ENCODE measurements around the gene CLMN. TPM values are rescaled to one million over a fixed set of nuclear protein-coding genes. Genes with fewer than 3 reads are reported as not detected.
"Not testable (repeated sequence)": the region's sequence is repeated elsewhere in the genome, so short reads cannot be mapped to it uniquely, and the experiment has no call there.

CLMN gene
- total RNA-seq, 5 donors from 2014 or later (not counting 1 experiment from before 2014, with no cell fraction given), result 0.68 to 2.2 (median 0.99) TPM

DNA sequence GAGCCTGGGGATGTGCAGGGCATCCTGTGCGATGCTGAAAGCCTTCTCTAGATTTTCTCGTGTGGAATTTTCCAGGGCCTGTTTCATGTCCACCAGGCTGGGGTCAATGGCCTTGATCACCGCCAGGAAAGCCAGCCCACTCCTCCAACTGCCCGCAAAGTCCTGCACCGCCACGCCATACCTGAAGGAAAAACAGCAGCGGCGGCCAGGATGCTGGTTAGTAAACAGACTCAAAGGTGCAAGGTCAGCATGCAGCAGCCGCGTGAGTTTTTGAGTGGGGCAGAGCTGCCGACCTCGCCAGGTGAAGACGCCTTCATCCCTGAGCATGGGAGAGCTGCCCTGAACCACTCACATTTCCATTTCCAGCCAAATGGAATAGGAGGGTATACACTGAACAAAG lies 109.0 kb downstream of the CLMN start:
- H3K4me3 ChIP-seq (ENCODE audit: control insufficient read depth in 1 of 2, extremely low read depth in 1 of 2, low read length in 1 of 2), result no peak overlapping the region
- no peaks in the 10 kb centered on the region for H3K9me3 ChIP-seq
- no peak overlapping the region for H3K27ac Mint-ChIP-seq
- DNase-seq (no peak), ATAC-seq (replicated peaks in 1 of 4) (no peak)
- peaks cover 0 to 2% of the 10 kb centered on the region in 2 experiments for H3K27me3 ChIP-seq (replicated peaks in 1 of 2; ENCODE audit: control insufficient read depth in 2 of 2, extremely low read depth in 1 of 2, insufficient read depth in 2 of 2, low read length in 1 of 2)
- WGBS (ENCODE audit: insufficient coverage), result 94% methylated on average over 11 of the region's 13 CpGs
- H3K27me3 Mint-ChIP-seq, result no peaks in the 10 kb centered on the region
- no peak overlapping the region for H3K27ac ChIP-seq (ENCODE audit: low read length)
- H3K4me1 ChIP-seq (ENCODE audit: control insufficient read depth in 1 of 2, extremely low read depth in 1 of 2, insufficient read depth in 2 of 2, low read length in 2 of 2), result no peaks in the 10 kb centered on the region
- no peaks in the 10 kb centered on the region for H3K36me3 Mint-ChIP-seq
- ChIA-PET POLR2A (no interaction called here), CTCF (no interaction called here)
- no peak overlapping the region for H3K4me3 Mint-ChIP-seq
- peaks cover 0 to 3% (median 0%) of the 10 kb centered on the region in 3 donors for H3K9me3 Mint-ChIP-seq
- no peaks in the 10 kb centered on the region for H3K36me3 ChIP-seq (ENCODE audit: control insufficient read depth in 2 of 2, extremely low read depth in 1 of 2, insufficient read depth in 1 of 2, low read length in 1 of 2)
- H3K4me1 Mint-ChIP-seq, result no peaks in the 10 kb centered on the region

- Mint-ChIP-seq H3K4me3 (no peak overlapping the region), H3K9me3 (peaks cover 0 to 17% (median 6%) of the 10 kb centered on the region in 3 donors), H3K36me3 (peaks cover 4% of the 10 kb centered on the region), H3K27me3 (peaks cover 0 to 3% of the 10 kb centered on the region in 2 donors), H3K27ac (no peak overlapping the region), H3K4me1 (no peaks in the 10 kb centered on the region)
- no peak for DNase-seq
- POLR2A ChIA-PET, result no interaction called here
- H3K4me3 ChIP-seq (ENCODE audit: control insufficient read depth in 1 of 2, extremely low read depth in 1 of 2, low read length in 1 of 2), result no peak overlapping the region
- H3K27me3 ChIP-seq (replicated peaks in 1 of 2; ENCODE audit: control insufficient read depth in 2 of 2, extremely low read depth in 1 of 2, insufficient read depth in 2 of 2, low read length in 1 of 2), result peaks cover 0 to 2% of the 10 kb centered on the region in 2 experiments
- no peaks in the 10 kb centered on the region for H3K4me1 ChIP-seq (ENCODE audit: control insufficient read depth in 1 of 2, extremely low read depth in 1 of 2, insufficient read depth in 2 of 2, low read length in 2 of 2)
- no peaks in the 10 kb centered on the region for H3K9me3 ChIP-seq
- H3K36me3 ChIP-seq (ENCODE audit: control insufficient read depth in 2 of 2, extremely low read depth in 1 of 2, insufficient read depth in 1 of 2, low read length in 1 of 2), result no peaks in the 10 kb centered on the region
- no peak for ATAC-seq (replicated peaks in 1 of 4)
- no peak overlapping the region for H3K27ac ChIP-seq (ENCODE audit: low read length)
- WGBS (ENCODE audit: insufficient coverage), result no CpG with 5 or more reads among the region's 6 CpGs
- CTCF ChIA-PET, result no interaction called here
These were observed 111.1 kb downstream of the CLMN start for GRCh38 chr14:95208598-95208997.

DNA sequence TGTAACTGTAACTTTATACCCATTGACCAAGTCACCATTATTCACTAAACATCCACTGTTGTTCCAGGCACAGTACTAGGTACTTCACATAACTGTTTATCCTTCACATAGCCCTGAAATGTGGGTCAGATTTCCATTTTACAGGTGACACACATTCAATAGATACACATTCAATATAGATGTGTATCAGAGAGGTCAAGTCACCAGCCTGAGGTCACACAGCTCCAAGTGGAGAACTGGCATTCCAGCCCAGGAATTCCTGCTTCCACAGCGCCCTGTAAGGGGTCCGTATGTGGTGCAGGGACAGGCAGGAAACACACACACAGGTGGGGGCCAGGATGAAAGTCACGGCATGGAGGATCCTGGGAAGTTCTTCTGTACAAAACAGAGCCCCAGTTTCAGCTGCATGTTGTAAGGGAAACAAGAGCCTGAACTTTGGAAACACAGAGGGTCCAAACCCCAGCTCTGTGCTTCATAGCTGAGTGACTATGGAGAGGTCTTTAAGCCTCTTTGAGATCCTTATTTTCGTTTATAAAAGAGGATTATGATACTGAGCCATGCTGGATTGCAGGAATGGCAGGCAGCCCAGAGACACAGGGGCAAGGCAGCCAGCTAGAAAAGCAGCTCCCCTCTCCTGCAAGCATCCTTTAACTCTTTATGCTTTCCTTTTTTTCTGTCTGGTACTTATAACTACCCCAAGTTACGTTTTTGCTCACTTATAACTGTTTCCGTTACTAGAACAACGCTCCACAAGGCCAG lies 112.1 kb downstream of the CLMN start:
- WGBS (ENCODE audit: insufficient coverage), result 71% methylated on average over 4 of the region's 7 CpGs
- no peak for DNase-seq
- Mint-ChIP-seq H3K27ac (no peak overlapping the region), H3K36me3 (peaks cover 4% of the 10 kb centered on the region), H3K4me3 (no peak overlapping the region), H3K9me3 (peaks cover 0 to 17% (median 6%) of the 10 kb centered on the region in 3 donors), H3K4me1 (no peaks in the 10 kb centered on the region), H3K27me3 (peaks cover 0 to 3% of the 10 kb centered on the region in 2 donors)
- POLR2A ChIA-PET, result no interaction called here
- H3K4me3 ChIP-seq (ENCODE audit: control insufficient read depth in 1 of 2, extremely low read depth in 1 of 2, low read length in 1 of 2), result no peak overlapping the region
- no peaks in the 10 kb centered on the region for H3K36me3 ChIP-seq (ENCODE audit: control insufficient read depth in 2 of 2, extremely low read depth in 1 of 2, insufficient read depth in 1 of 2, low read length in 1 of 2)
- H3K27me3 ChIP-seq (replicated peaks in 1 of 2; ENCODE audit: control insufficient read depth in 2 of 2, extremely low read depth in 1 of 2, insufficient read depth in 2 of 2, low read length in 1 of 2), result peaks cover 0 to 2% of the 10 kb centered on the region in 2 experiments
- H3K27ac ChIP-seq (ENCODE audit: low read length), result no peak overlapping the region
- CTCF ChIA-PET, result no interaction called here
- no peaks in the 10 kb centered on the region for H3K4me1 ChIP-seq (ENCODE audit: control insufficient read depth in 1 of 2, extremely low read depth in 1 of 2, insufficient read depth in 2 of 2, low read length in 2 of 2)
- no peaks in the 10 kb centered on the region for H3K9me3 ChIP-seq
- no peak for ATAC-seq (replicated peaks in 1 of 4)

DNA sequence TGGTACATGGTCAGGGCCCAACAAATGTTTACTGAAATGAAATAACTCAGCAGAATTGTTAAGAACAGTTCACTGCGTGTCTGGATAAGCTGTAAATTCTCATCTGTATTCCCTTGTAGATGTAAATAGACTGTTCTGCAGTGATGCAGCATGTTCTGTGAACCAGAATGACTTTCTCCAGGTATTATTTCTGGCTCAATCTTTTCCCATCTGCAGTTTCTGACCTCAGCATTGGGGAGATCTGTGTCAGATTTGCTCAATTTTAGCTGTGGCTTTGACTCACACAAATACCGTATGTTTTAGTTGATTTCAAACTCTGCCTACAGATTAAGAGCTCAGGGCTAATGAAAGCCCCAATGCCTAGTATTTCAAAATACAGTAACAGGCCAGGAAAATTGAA lies 113.2 kb downstream of the CLMN start:
- ATAC-seq (replicated peaks in 1 of 4), result no peak
- Mint-ChIP-seq H3K4me1 (no peaks in the 10 kb centered on the region), H3K27ac (no peak overlapping the region), H3K4me3 (no peak overlapping the region), H3K36me3 (peaks cover 4% of the 10 kb centered on the region), H3K9me3 (peaks cover 0 to 17% (median 6%) of the 10 kb centered on the region in 3 donors), H3K27me3 (peaks cover 3 to 4% of the 10 kb centered on the region in 2 donors)
- H3K27me3 ChIP-seq (replicated peaks in 1 of 2; ENCODE audit: control insufficient read depth in 2 of 2, extremely low read depth in 1 of 2, insufficient read depth in 2 of 2, low read length in 1 of 2), result peaks cover 2% of the 10 kb centered on the region in 2 experiments
- DNase-seq, result no peak
- H3K9me3 ChIP-seq, result no peaks in the 10 kb centered on the region
- ChIA-PET CTCF (no interaction called here), POLR2A (no interaction called here)
- H3K27ac ChIP-seq (ENCODE audit: low read length), result no peak overlapping the region
- no peaks in the 10 kb centered on the region for H3K4me1 ChIP-seq (ENCODE audit: control insufficient read depth in 1 of 2, extremely low read depth in 1 of 2, insufficient read depth in 2 of 2, low read length in 2 of 2)
- WGBS (ENCODE audit: insufficient coverage), result 100% methylated on average over 2 of the region's 2 CpGs
- H3K36me3 ChIP-seq (ENCODE audit: control insufficient read depth in 2 of 2, extremely low read depth in 1 of 2, insufficient read depth in 1 of 2, low read length in 1 of 2), result no peaks in the 10 kb centered on the region
- H3K4me3 ChIP-seq (ENCODE audit: control insufficient read depth in 1 of 2, extremely low read depth in 1 of 2, low read length in 1 of 2), result no peak overlapping the region

DNA sequence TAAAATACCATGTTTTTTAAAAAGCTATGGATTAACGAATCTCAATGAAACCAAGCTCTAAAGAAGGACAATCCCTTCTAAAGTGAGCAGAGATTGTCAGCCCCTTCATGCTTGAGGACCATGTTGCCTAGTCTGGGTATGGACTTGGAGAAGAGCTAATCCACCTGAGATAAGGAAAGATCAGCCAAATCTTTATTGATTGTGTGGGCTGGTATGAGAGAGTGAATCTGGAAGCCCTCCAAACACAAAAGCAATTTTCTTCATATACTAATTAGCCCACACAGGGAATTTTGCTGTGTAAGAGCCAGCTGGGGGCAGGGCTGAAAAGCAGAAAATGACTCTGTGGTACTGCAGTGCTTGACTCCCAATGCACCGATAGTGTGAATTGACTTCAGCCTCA lies 115.0 kb downstream of the CLMN start:
- Histone ChIP-seq H3K4me1 (ENCODE audit: control insufficient read depth in 1 of 2, extremely low read depth in 1 of 2, insufficient read depth in 2 of 2, low read length in 2 of 2) (no peaks in the 10 kb centered on the region), H3K27me3 (replicated peaks in 1 of 2; ENCODE audit: control insufficient read depth in 2 of 2, extremely low read depth in 1 of 2, insufficient read depth in 2 of 2, low read length in 1 of 2) (peaks cover 2 to 6% of the 10 kb centered on the region in 2 experiments), H3K36me3 (ENCODE audit: control insufficient read depth in 2 of 2, extremely low read depth in 1 of 2, insufficient read depth in 1 of 2, low read length in 1 of 2) (no peaks in the 10 kb centered on the region), H3K27ac (ENCODE audit: low read length) (no peak overlapping the region), H3K4me3 (ENCODE audit: control insufficient read depth in 1 of 2, extremely low read depth in 1 of 2, low read length in 1 of 2) (no peak overlapping the region), H3K9me3 (no peaks in the 10 kb centered on the region)
- CTCF ChIA-PET, result no interaction called here
- Mint-ChIP-seq H3K4me3 (no peak overlapping the region), H3K9me3 (peaks cover 0 to 17% (median 6%) of the 10 kb centered on the region in 3 donors), H3K4me1 (no peaks in the 10 kb centered on the region), H3K27ac (no peak overlapping the region), H3K36me3 (peaks cover 4% of the 10 kb centered on the region), H3K27me3 (peaks cover 3 to 4% of the 10 kb centered on the region in 2 donors)
- WGBS (ENCODE audit: insufficient coverage), result no CpG with 5 or more reads among the region's 2 CpGs
- ATAC-seq (replicated peaks in 1 of 4) (no peak), DNase-seq (no peak)
- POLR2A ChIA-PET, result no interaction called here

GRCh38 chr14:95201745-95202144 lies 118.0 kb downstream of the CLMN start:
- WGBS (ENCODE audit: insufficient coverage), result no CpG with 5 or more reads among the region's 2 CpGs

More at GRCh38 chr14:95201745-95202144, 118.0 kb downstream of the CLMN start:
- POLR2A ChIA-PET; CTCF ChIA-PET; H3K9me3 ChIP-seq; H3K27ac ChIP-seq (ENCODE audit: low read length); H3K36me3 Mint-ChIP-seq; H3K4me1 Mint-ChIP-seq; H3K4me3 Mint-ChIP-seq; H3K4me1 ChIP-seq (ENCODE audit: control insufficient read depth in 1 of 2, extremely low read depth in 1 of 2, insufficient read depth in 2 of 2, low read length in 2 of 2); H3K27ac Mint-ChIP-seq; H3K36me3 ChIP-seq (ENCODE audit: control insufficient read depth in 2 of 2, extremely low read depth in 1 of 2, insufficient read depth in 1 of 2, low read length in 1 of 2); ATAC-seq (replicated peaks in 1 of 4); H3K4me3 ChIP-seq (ENCODE audit: control insufficient read depth in 1 of 2, extremely low read depth in 1 of 2, low read length in 1 of 2); DNase-seq; H3K27me3 Mint-ChIP-seq; H3K27me3 ChIP-seq (replicated peaks in 1 of 2; ENCODE audit: control insufficient read depth in 2 of 2, extremely low read depth in 1 of 2, insufficient read depth in 2 of 2, low read length in 1 of 2): not testable (repeated sequence)
- H3K9me3 Mint-ChIP-seq, result peaks cover 0 to 17% (median 6%) of the 10 kb centered on the region in 3 donors

Measured in T-cell (primary cell).